ENCODE results near the gene SEMA4F. TPM values are rescaled to one million over a fixed set of nuclear protein-coding genes. Genes with fewer than 3 reads are reported as not detected.

Gene SEMA4F
- total RNA-seq, 1 experiment from 2014 or later: 6.6 TPM

GRCh38 chr2:74617122-74617521 lies 36.9 kb upstream of the SEMA4F start:
- Histone ChIP-seq H3K4ac (ENCODE audit: low read depth, low read length) (no peak overlapping the region), H2BK5ac (ENCODE audit: insufficient read length, low read length) (no peak overlapping the region), H3K27ac (ENCODE audit: insufficient read length, low read depth, low read length) (no peak overlapping the region), H3K56ac (ENCODE audit: insufficient read length, low read depth, low read length) (no peak overlapping the region), H2BK20ac (ENCODE audit: low read depth, low read length, poor library complexity, severe bottlenecking) (no peak overlapping the region), H4K8ac (replicated peaks; ENCODE audit: insufficient read length, low read depth, low read length) (no peak overlapping the region), H2BK12ac (ENCODE audit: insufficient read length, low read depth, low read length) (no peak overlapping the region), H4K5ac (ENCODE audit: insufficient read length, low read depth, low read length) (no peak overlapping the region), H3K9ac (ENCODE audit: extremely low read depth, insufficient read length, low read length) (no peak overlapping the region), H2AK5ac (ENCODE audit: insufficient read length, low read length) (no peak overlapping the region), H3K23me2 (ENCODE audit: insufficient read length, low read depth, low read length, poor library complexity, severe bottlenecking) (no peaks in the 10 kb centered on the region), H3K14ac (ENCODE audit: insufficient read depth, low read length) (no peak overlapping the region), H3K4me2 (ENCODE audit: insufficient read depth, insufficient read length, low read length) (no peak overlapping the region), H3K79me2 (ENCODE audit: insufficient read depth, low read length) (no peaks in the 10 kb centered on the region), H3T11ph (ENCODE audit: low read length) (no peak overlapping the region), H3K79me1 (ENCODE audit: insufficient read depth, low read depth, low read length, poor library complexity, severe bottlenecking) (no peaks in the 10 kb centered on the region), H4K20me1 (ENCODE audit: control insufficient read depth, insufficient read depth, insufficient read length) (no peaks in the 10 kb centered on the region), H2AFZ (ENCODE audit: low read length) (no peak overlapping the region), H2BK120ac (ENCODE audit: low read depth, low read length, poor library complexity, severe bottlenecking) (no peak overlapping the region), H3K4me1 (ENCODE audit: insufficient read depth, low read length) (no peaks in the 10 kb centered on the region), H3K27me3 (ENCODE audit: insufficient read depth, low read length) (no peaks in the 10 kb centered on the region), H3K23ac (ENCODE audit: insufficient read length, low read depth, low read length) (no peak overlapping the region), H3K9me3 (ENCODE audit: control insufficient read depth, low read depth, low read length) (no peaks in the 10 kb centered on the region), H3K18ac (ENCODE audit: insufficient read length, low read depth, low read length) (no peak overlapping the region), H2BK15ac (ENCODE audit: low read depth, low read length) (no peak overlapping the region), H4K91ac (ENCODE audit: insufficient read length, low read depth, low read length) (no peak overlapping the region)
- Mint-ChIP-seq H3K27me3 (ENCODE audit: low read depth) (peaks cover 5% of the 10 kb centered on the region; the same call in 1 of the 2 replicates), H3K4me1 (peaks cover 10 to 12% of the 10 kb centered on the region in 2 experiments), H3K9me3 (no peaks in the 10 kb centered on the region), H3K36me3 (ENCODE audit: insufficient read depth in 1 of 3, low read depth in 3 of 3) (no peaks in the 10 kb centered on the region), H3K4me3 (no peak overlapping the region), H3K27ac (no peak overlapping the region)
- DNase-seq: no peak
- no CpG with 5 or more reads among the region's 3 CpGs for WGBS (ENCODE audit: extremely low coverage, insufficient read length, low lambda C conversion rate)
- TF ChIP-seq CTCF (conservative IDR thresholded peaks at IDR 0.05): no peak

Data from H9 (cell line).